D721Med (cell line): ENCODE measurements around the gene B3GNT7.
A peak's percentile ranks its signal among the peaks of the same experiment; 100 is the strongest.

Source experiments
- DNase-seq: peaks from one replicate; pipeline ENCODE4 v3.0.0; 2011; ENCODE audit warnings: low spot score; ENCODE audit not compliant: insufficient read length
- FAIRE-seq: peaks from 2 replicates; lab custom pipeline; 2011; peaks lifted over from hg19 to GRCh38; lab: Jason Lieb, UNC
- TF ChIP-seq, protein P1 (sequence below): IDR thresholded peaks from 2 replicates; pipeline ENCODE4 v1.5.1; 2012; ENCODE audit warnings: mild to moderate bottlenecking, control low read depth; ENCODE audit not compliant: insufficient read depth; ENCODE audit errors: missing control alignments

B3GNT7 gene

GRCh38 chr2:231353469-231353868, 42.0 kb upstream of the B3GNT7 start:
- TF ChIP-seq, protein P1, sequence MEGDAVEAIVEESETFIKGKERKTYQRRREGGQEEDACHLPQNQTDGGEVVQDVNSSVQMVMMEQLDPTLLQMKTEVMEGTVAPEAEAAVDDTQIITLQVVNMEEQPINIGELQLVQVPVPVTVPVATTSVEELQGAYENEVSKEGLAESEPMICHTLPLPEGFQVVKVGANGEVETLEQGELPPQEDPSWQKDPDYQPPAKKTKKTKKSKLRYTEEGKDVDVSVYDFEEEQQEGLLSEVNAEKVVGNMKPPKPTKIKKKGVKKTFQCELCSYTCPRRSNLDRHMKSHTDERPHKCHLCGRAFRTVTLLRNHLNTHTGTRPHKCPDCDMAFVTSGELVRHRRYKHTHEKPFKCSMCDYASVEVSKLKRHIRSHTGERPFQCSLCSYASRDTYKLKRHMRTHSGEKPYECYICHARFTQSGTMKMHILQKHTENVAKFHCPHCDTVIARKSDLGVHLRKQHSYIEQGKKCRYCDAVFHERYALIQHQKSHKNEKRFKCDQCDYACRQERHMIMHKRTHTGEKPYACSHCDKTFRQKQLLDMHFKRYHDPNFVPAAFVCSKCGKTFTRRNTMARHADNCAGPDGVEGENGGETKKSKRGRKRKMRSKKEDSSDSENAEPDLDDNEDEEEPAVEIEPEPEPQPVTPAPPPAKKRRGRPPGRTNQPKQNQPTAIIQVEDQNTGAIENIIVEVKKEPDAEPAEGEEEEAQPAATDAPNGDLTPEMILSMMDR = no peak
- no peak for FAIRE-seq

GRCh38 chr2:231355508-231356465, 39.7 kb upstream of the B3GNT7 start:
- TF ChIP-seq, protein P1 = no peak
- FAIRE-seq (no peak), DNase-seq (no peak)

More at GRCh38 chr2:231353469-231353868, 42.0 kb upstream of the B3GNT7 start:
- no peak for DNase-seq

DNA sequence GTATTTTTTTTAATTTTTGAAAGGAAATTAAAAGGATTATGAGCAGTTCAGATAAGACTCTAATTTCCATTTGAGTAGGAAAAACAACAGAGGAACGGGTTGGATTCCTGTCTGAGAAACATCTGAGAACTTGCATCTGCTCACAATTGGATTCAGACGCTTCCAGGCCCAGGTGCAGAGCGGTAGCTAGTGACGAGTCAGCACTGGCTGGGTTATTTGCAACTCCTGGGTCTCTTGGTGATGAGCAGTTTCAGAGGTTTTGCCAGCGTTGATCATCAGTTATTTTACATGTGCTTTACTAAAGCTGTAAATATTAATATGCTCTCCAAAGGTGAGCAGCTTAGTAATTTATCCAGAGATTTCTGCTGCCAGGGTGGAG, 39.1 kb upstream of the B3GNT7 start:
- DNase-seq (no peak), FAIRE-seq (no peak)
- TF ChIP-seq, protein P1 = no peak

DNA sequence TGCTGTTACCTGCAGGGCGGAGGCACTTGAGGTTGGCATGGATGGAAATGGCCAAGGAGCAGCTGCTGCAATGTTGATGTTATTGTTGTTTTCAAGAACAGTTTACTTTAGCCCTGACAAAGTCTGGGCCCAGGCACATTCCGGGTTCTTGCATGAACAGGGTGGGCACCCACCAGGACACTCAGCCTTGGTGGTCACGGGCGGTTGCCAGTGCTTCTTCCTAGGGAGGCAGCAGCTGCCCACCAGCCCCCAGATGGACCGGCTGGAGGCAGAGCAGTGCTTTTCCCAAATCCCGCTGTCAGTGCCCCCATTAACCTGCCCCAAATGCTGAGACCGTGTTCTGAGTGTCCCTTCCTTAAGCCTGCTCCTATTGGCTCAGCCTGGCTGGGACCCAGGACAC, 38.5 kb upstream of the B3GNT7 start:
- no peak for DNase-seq
- no peak for FAIRE-seq
- TF ChIP-seq, protein P1 = no peak

DNA sequence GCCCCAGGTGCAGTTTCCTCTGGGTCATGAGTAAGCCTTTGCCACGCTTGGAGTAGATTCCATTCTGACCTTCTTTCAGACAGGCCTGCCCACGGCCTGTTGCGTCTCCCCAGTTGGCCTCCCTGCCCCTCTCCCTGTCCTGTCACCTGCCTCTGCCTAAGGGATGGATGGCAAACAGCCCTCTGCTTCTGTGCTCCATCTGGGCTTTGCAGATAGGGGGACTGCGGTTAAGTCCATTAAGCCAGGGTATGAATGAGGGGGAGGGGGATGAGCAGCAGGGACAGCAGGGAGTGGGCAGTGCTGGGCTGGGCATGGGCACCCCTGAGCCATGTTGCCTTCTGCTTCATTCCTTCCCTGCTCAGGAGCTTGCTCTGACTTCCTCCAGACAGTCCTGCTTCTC, 37.6 kb upstream of the B3GNT7 start:
- DNase-seq (no peak), FAIRE-seq (no peak)
- TF ChIP-seq, protein P1 = no peak

DNA sequence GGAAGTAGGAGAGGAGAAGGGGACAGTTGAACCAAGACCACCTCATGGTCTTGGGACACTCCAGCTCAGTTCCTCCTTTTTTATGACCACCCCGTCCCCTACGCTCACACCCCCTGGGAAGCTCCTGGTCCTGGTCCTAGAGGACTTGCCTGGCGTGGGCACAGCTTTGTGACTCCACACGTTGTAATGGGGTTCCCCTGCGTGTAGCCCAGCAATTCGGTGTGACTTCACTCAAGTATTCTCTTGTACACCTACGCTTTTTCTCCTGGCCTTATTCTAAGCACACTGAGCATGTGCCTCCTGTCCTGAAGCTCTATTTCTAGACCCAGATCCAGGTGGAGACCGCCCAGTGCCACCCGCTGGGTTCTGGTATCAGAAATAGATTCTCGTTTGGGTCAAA, 36.1 kb upstream of the B3GNT7 start:
- FAIRE-seq = no peak
- TF ChIP-seq, protein P1 = no peak
- DNase-seq = no peak

GRCh38 chr2:231359948-231360347, 35.6 kb upstream of the B3GNT7 start:
- TF ChIP-seq, protein P1 = no peak
- FAIRE-seq (no peak), DNase-seq (peak; percentile 62)
